ENCODE data around the gene THBS2. TPM values are rescaled to one million over a fixed set of nuclear protein-coding genes. Genes with fewer than 3 reads are reported as not detected.
A peak's percentile ranks its signal among the peaks of the same experiment; 100 is the strongest.

THBS2 gene
- total RNA-seq, 1 donor from 2014 or later, result 8.8 TPM

DNA sequence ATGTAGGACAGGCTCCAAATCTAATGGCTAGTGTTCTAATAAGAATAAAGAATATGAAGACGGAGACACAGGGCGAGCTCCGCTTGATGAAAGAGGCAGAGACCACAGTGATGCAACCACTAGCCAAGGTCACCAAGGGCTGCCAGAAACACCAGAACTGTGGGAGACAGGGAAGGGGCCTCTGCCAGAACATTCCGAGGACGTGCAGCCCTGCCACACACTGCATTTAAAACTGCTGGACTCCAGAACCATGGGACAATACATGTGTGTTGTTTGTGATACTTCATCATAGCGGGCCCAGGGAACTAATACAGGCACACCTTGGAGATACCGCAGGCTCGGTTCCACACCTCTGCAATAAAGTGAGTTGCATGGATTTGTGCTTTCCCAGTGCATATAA, 2.9 kb upstream of the THBS2 start:
- no peak for ATAC-seq
- no peak overlapping the region for H3K27ac ChIP-seq
- peaks cover 17% of the 10 kb centered on the region for H3K4me1 ChIP-seq
- peaks cover 42% of the 10 kb centered on the region for H3K27me3 ChIP-seq (ENCODE audit: low read depth)
- no peaks in the 10 kb centered on the region for H3K9me3 ChIP-seq
- no peaks in the 10 kb centered on the region for H3K36me3 ChIP-seq
- intact Hi-C loops (cut with DNase I), result no loop called here
- TF ChIP-seq CTCF (IDR thresholded peaks at IDR 0.05), result no peak
- no peak for DNase-seq
- H3K4me3 ChIP-seq, result no peak overlapping the region

- H3K9me3 ChIP-seq, result no peaks in the 10 kb centered on the region
- H3K4me1 ChIP-seq, result peaks cover 17% of the 10 kb centered on the region
- H3K27me3 ChIP-seq (ENCODE audit: low read depth), result peaks cover 47% of the 10 kb centered on the region
- ATAC-seq (no peak), DNase-seq (no peak)
- no peak overlapping the region for H3K4me3 ChIP-seq
- no peaks in the 10 kb centered on the region for H3K36me3 ChIP-seq
- intact Hi-C loops (cut with DNase I), result no loop called here
- H3K27ac ChIP-seq, result no peak overlapping the region
- no peak for TF ChIP-seq CTCF (IDR thresholded peaks at IDR 0.05)
Observed at GRCh38 chr6:169256061-169256460, 2.4 kb upstream of the THBS2 start.

DNA sequence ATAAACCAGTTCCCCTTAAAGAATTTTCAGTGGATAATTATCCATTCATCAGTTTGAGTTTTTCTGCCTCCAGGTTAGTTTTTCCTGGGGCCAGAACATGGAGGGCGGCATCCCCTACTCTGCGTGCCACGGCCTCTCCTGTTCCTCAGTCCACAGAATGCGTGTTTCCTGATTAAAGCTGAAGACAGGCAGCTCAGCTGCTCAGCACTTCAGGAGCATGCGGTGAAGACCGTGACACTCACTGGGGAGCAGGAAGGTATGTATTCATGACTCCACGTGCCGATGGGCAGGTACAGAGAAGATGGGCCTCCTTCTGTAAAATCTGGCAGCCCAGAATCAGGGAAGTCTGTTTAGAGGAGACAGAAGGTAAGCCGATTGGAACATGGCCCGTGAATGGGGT, 2.0 kb upstream of the THBS2 start:
- Histone ChIP-seq H3K9me3 (no peaks in the 10 kb centered on the region), H3K36me3 (no peaks in the 10 kb centered on the region), H3K4me1 (peaks cover 17% of the 10 kb centered on the region), H3K4me3 (no peak overlapping the region), H3K27ac (no peak overlapping the region), H3K27me3 (ENCODE audit: low read depth) (peaks cover 51% of the 10 kb centered on the region)
- ATAC-seq (no peak), DNase-seq (no peak)
- intact Hi-C loops (cut with DNase I), result no loop called here
- TF ChIP-seq CTCF (IDR thresholded peaks at IDR 0.05), result no peak

DNA sequence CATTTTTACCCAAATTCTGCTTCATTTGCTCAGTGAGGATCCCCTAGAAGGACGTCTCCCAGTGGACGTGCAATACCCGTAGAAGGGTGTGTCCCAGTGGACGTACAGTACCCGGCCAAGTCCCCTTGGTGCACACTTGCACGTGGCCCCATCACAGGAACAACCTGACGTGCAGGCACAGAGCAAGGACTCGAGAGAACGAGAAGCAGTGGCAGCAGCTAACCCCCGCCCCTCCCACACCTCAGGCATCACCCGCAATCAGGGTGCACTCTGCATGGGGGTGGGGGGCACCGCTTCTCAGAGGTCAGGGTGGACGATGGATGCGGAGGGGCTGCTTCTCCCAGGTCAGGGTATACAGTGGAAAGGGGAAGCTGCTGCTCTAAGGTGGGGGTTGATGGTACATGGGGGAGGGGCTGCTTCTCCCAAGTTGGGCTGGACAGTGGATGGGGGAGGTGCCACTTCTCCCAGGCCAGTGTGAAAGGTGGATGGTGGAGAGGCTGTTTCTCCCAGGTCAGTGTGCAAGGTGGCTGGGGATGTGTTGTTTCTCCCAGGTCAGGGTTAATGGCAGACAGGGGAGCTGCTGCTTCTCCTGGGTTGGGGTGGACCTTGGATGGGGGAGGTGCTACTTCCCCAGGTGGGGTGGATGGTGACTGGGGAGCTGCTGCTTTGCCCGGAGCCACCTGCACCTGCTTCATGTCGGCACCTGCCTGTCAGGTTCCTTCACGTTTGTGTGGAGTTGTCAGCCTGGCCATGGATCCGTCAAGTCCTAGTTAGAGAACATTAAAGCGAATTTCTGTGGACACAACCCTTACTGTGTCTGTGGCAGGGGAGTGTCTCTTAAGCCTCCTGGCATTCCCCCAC, 1.0 kb upstream of the THBS2 start:
- no peaks in the 10 kb centered on the region for H3K9me3 ChIP-seq
- ATAC-seq (peak in 1 of 2 donors; percentile 11), DNase-seq (no peak)
- intact Hi-C loops (cut with DNase I), result no loop called here
- H3K27ac ChIP-seq, result no peak overlapping the region
- no peak overlapping the region for H3K4me3 ChIP-seq
- peaks cover 17% of the 10 kb centered on the region for H3K4me1 ChIP-seq
- peaks cover 54% of the 10 kb centered on the region for H3K27me3 ChIP-seq (ENCODE audit: low read depth)
- no peak for TF ChIP-seq CTCF (IDR thresholded peaks at IDR 0.05)
- no peaks in the 10 kb centered on the region for H3K36me3 ChIP-seq

DNA sequence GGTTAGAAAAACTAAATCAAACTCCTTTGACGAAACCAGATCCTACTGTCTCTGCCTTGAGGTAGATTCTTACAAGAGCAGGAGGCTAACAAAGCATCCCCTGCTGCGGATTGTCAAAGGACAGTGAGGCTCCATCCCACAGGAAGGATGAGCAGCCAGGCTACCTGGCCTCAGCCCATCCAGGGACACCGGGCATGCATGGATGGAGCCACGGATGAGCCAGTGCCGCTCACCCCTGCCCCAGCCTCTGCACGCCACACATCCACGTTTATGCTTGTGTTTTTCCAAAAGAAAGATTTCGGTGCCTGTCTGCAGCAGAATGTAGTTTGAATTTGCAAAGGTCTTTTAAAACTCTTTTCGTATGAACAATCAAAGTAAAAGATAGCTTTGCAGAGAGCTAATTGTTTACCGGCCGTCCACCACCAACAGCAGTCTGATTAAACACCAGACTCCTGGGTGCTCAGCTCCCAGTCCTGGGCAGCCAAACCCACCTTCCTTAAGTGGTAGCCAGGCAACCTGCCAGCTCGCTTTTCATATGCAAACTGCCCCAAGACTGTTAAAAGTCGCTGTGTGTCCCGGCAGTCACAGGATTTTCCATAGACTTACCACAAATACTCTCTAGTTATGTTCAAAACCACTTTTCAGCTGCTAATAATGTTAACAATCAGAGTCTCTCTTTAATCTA, 999 bp downstream of the THBS2 start:
- no peak for TF ChIP-seq CTCF (IDR thresholded peaks at IDR 0.05)
- intact Hi-C loops (cut with DNase I), result no loop called here
- peaks cover 54% of the 10 kb centered on the region for H3K27me3 ChIP-seq (ENCODE audit: low read depth)
- DNase-seq (peak; percentile 68), ATAC-seq (peak in 1 of 2 donors; percentile 56)
- peak overlapping the region; percentile 43 for H3K4me3 ChIP-seq
- H3K27ac ChIP-seq, result no peak overlapping the region
- H3K4me1 ChIP-seq, result peaks cover 17% of the 10 kb centered on the region
- H3K36me3 ChIP-seq, result no peaks in the 10 kb centered on the region
- H3K9me3 ChIP-seq, result no peaks in the 10 kb centered on the region

All from lower lobe of right lung (tissue), 2 donors.